HepG2 (cell line): ENCODE results near the gene LRRC45. TPM values are rescaled to one million over a fixed set of nuclear protein-coding genes. Genes with fewer than 3 reads are reported as not detected.

Experiments used
- ATRX ChIP-seq: sonication (generic); formaldehyde crosslinking; IDR thresholded peaks from 2 replicates; pipeline ENCODE4 v1.4.0; 2020; ENCODE audit warnings: missing genetic modification reagents, borderline replicate concordance
- CREB1 ChIP-seq, 2 experiments: fragments of 450-650 bp in 1 of 2; IDR thresholded peaks; 2 replicates each; pipeline ENCODE4 v1.6.1; 2016 to 2017; ENCODE audit warnings: control low read depth in 1 of 2, mild to moderate bottlenecking in 1 of 2, missing compliant biosample characterization in 1 of 2, missing genetic modification characterization in 1 of 2
- MTA1 ChIP-seq: sonication (generic); formaldehyde crosslinking; IDR thresholded peaks from 2 replicates; pipeline ENCODE4 v1.4.0; 2020; ENCODE audit warnings: missing genetic modification reagents, mild to moderate bottlenecking, borderline replicate concordance
- NAIF1 ChIP-seq: sonication (generic); formaldehyde crosslinking; IDR thresholded peaks from 2 replicates; pipeline ENCODE4 v1.5.0; 2020; ENCODE audit warnings: mild to moderate bottlenecking, missing genetic modification reagents, borderline replicate concordance
- RFX5 ChIP-seq: IDR thresholded peaks from 2 replicates; pipeline ENCODE4 v1.6.1; 2011; ENCODE audit warnings: low read depth, low read length, improper control_type of control experiment
- TBL1XR1 ChIP-seq: fragments of 150-350 bp; IDR thresholded peaks from 2 replicates; pipeline ENCODE4 v1.6.1; 2014; ENCODE audit warnings: borderline replicate concordance, low read length; ENCODE audit not compliant: partially characterized antibody
- ZNF761 ChIP-seq: sonication (generic); formaldehyde crosslinking; conservative IDR thresholded peaks from 2 replicates; pipeline ENCODE4 v1.4.0; 2020; ENCODE audit warnings: mild to moderate bottlenecking, missing genetic modification reagents
- ZSCAN31 ChIP-seq: sonication (generic); formaldehyde crosslinking; IDR thresholded peaks from 2 replicates; pipeline ENCODE4 v1.5.0; 2020; ENCODE audit warnings: low read depth, mild to moderate bottlenecking, missing genetic modification reagents
- polyA plus RNA-seq, 8 experiments: library from polyadenylated mRNA; depleted of rRNA in 3 of 8; stranded (reverse) in 7 of 8; unstranded in 1 of 8; fragments of >200 nt; fragmentation: Illumina TruSeq in 4 of 8; extraction: Trizol in 4 of 8; gene quantifications; 2 replicates each; pipeline versions ENCODE4 v1.2.1 to v1.2.3, GENCODE V29; 2011 to 2016; ENCODE audit warnings: low read depth in 4 of 8, missing spikeins in 1 of 8, mixed read lengths in 1 of 8; ENCODE audit not compliant: insufficient read depth in 1 of 8
- total RNA-seq, 5 experiments: library from RNA; depleted of rRNA; stranded (reverse); fragments of >200 nt; fragmentation: Illumina TruSeq; extraction: Trizol; gene quantifications; 2 replicates each; pipeline ENCODE4 v1.2.3, GENCODE V29; 2016; ENCODE audit warnings: low read depth in 1 of 5
- TF ChIP-seq, protein P1 (sequence below): sonication (generic); formaldehyde crosslinking; IDR thresholded peaks from 2 replicates; pipeline ENCODE4 v1.4.0; 2020; ENCODE audit warnings: missing genetic modification reagents, borderline replicate concordance
- TF ChIP-seq, protein P2 (sequence below): IDR thresholded peaks from 2 replicates; pipeline ENCODE4 v1.4.0; 2020; ENCODE audit warnings: mild to moderate bottlenecking, missing genetic modification reagents
- TF ChIP-seq, protein P3 (sequence below): IDR thresholded peaks from 2 replicates; pipeline ENCODE4 v1.6.1; 2016
- TF ChIP-seq, protein P4 (sequence below): sonication (generic); formaldehyde crosslinking; IDR thresholded peaks from 2 replicates; pipeline ENCODE4 v1.5.0; 2020; ENCODE audit warnings: mild to moderate bottlenecking, missing genetic modification reagents
- TF ChIP-seq, protein P5 (sequence below): IDR thresholded peaks from 2 replicates; pipeline ENCODE4 v1.6.1; 2016; ENCODE audit warnings: low read depth, control low read depth

LRRC45 gene
- total and polyA plus RNA-seq, 2 of the 13 experiments (the other 11 are each of a cell fraction or from before 2014, with no cell fraction given), result 11.6 to 48.1 TPM

DNA sequence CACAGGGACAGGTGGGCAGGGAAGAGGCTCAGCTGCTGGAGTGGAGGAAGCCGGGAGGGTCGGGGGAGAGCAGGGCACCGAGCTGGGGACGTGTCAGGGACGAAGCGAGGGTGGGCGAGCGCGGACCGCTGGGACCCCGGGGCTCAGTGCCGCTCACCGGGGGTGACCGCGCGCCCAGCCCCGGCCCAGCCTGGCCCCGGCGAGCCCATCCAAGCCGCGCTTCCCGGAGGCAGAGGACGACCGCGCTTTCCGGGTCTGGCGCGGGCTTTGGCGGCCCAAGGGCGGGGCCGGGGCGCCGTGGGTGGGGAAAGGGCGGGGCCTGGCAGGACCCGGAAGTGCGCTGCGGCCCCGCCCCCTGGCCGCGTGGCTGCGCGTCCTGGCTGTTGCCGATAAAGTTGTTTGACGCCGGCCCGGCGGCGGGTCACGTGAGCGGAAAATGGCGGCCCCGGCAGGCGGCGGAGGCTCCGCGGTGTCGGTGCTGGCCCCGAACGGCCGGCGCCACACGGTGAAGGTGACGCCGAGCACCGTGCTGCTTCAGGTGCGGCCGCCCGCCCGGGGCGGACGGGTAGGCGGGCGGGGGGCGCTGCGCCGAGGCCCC is 45.8 kb upstream of the LRRC45 start, which contains the start of gene ASPSCR1 (continued):
- peak; percentile 90 for TF ChIP-seq ZSCAN31 (CRISPR knock-in tag)
- TF ChIP-seq, protein P1, sequence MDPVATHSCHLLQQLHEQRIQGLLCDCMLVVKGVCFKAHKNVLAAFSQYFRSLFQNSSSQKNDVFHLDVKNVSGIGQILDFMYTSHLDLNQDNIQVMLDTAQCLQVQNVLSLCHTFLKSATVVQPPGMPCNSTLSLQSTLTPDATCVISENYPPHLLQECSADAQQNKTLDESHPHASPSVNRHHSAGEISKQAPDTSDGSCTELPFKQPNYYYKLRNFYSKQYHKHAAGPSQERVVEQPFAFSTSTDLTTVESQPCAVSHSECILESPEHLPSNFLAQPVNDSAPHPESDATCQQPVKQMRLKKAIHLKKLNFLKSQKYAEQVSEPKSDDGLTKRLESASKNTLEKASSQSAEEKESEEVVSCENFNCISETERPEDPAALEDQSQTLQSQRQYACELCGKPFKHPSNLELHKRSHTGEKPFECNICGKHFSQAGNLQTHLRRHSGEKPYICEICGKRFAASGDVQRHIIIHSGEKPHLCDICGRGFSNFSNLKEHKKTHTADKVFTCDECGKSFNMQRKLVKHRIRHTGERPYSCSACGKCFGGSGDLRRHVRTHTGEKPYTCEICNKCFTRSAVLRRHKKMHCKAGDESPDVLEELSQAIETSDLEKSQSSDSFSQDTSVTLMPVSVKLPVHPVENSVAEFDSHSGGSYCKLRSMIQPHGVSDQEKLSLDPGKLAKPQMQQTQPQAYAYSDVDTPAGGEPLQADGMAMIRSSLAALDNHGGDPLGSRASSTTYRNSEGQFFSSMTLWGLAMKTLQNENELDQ, result no peak
- TF ChIP-seq, protein P2, sequence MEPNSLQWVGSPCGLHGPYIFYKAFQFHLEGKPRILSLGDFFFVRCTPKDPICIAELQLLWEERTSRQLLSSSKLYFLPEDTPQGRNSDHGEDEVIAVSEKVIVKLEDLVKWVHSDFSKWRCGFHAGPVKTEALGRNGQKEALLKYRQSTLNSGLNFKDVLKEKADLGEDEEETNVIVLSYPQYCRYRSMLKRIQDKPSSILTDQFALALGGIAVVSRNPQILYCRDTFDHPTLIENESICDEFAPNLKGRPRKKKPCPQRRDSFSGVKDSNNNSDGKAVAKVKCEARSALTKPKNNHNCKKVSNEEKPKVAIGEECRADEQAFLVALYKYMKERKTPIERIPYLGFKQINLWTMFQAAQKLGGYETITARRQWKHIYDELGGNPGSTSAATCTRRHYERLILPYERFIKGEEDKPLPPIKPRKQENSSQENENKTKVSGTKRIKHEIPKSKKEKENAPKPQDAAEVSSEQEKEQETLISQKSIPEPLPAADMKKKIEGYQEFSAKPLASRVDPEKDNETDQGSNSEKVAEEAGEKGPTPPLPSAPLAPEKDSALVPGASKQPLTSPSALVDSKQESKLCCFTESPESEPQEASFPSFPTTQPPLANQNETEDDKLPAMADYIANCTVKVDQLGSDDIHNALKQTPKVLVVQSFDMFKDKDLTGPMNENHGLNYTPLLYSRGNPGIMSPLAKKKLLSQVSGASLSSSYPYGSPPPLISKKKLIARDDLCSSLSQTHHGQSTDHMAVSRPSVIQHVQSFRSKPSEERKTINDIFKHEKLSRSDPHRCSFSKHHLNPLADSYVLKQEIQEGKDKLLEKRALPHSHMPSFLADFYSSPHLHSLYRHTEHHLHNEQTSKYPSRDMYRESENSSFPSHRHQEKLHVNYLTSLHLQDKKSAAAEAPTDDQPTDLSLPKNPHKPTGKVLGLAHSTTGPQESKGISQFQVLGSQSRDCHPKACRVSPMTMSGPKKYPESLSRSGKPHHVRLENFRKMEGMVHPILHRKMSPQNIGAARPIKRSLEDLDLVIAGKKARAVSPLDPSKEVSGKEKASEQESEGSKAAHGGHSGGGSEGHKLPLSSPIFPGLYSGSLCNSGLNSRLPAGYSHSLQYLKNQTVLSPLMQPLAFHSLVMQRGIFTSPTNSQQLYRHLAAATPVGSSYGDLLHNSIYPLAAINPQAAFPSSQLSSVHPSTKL (CRISPR knock-in tag), result no peak
- TF ChIP-seq CREB1 (IDR thresholded peaks at IDR 0.05), result peak; percentile 83
- no peak for TF ChIP-seq CREB1 (CRISPR knock-in tag; IDR thresholded peaks at IDR 0.05)
- TF ChIP-seq NAIF1, result no peak
- no peak for TF ChIP-seq RFX5
- TF ChIP-seq, protein P3, sequence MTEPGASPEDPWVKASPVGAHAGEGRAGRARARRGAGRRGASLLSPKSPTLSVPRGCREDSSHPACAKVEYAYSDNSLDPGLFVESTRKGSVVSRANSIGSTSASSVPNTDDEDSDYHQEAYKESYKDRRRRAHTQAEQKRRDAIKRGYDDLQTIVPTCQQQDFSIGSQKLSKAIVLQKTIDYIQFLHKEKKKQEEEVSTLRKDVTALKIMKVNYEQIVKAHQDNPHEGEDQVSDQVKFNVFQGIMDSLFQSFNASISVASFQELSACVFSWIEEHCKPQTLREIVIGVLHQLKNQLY (CRISPR knock-in tag), result no peak; the same call in 1 of the 2 replicates
- TF ChIP-seq TBL1XR1, result peak; percentile 51
- TF ChIP-seq, protein P4, sequence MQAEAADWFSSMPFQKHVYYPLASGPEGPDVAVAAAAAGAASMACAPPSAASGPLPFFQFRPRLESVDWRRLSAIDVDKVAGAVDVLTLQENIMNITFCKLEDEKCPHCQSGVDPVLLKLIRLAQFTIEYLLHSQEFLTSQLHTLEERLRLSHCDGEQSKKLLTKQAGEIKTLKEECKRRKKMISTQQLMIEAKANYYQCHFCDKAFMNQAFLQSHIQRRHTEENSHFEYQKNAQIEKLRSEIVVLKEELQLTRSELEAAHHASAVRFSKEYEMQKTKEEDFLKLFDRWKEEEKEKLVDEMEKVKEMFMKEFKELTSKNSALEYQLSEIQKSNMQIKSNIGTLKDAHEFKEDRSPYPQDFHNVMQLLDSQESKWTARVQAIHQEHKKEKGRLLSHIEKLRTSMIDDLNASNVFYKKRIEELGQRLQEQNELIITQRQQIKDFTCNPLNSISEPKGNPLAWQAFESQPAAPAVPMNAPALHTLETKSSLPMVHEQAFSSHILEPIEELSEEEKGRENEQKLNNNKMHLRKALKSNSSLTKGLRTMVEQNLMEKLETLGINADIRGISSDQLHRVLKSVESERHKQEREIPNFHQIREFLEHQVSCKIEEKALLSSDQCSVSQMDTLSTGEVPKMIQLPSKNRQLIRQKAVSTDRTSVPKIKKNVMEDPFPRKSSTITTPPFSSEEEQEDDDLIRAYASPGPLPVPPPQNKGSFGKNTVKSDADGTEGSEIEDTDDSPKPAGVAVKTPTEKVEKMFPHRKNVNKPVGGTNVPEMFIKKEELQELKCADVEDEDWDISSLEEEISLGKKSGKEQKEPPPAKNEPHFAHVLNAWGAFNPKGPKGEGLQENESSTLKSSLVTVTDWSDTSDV (CRISPR knock-in tag), result no peak
- no peak for TF ChIP-seq ATRX (CRISPR knock-in tag)
- TF ChIP-seq, protein P5, sequence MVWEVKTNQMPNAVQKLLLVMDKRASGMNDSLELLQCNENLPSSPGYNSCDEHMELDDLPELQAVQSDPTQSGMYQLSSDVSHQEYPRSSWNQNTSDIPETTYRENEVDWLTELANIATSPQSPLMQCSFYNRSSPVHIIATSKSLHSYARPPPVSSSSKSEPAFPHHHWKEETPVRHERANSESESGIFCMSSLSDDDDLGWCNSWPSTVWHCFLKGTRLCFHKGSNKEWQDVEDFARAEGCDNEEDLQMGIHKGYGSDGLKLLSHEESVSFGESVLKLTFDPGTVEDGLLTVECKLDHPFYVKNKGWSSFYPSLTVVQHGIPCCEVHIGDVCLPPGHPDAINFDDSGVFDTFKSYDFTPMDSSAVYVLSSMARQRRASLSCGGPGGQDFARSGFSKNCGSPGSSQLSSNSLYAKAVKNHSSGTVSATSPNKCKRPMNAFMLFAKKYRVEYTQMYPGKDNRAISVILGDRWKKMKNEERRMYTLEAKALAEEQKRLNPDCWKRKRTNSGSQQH (CRISPR knock-in tag), result peak; percentile 85; the same call in 1 of the 2 replicates
- no peak; the same call in 1 of the 2 replicates for TF ChIP-seq MTA1 (CRISPR knock-in tag)
- TF ChIP-seq ZNF761 (CRISPR knock-in tag), result peak; percentile 61; the same call in 1 of the 2 replicates
